ENCODE data around the gene ZNF423. TPM values are rescaled to one million over a fixed set of nuclear protein-coding genes. Genes with fewer than 3 reads are reported as not detected.

Gene ZNF423
- total RNA-seq, 2 experiments from 2014 or later, result not detected

- ChIA-PET CTCF (no interaction called here), POLR2A (no interaction called here)
Observed at GRCh38 chr16:49499414-49499785, 356.5 kb downstream of the ZNF423 start.

- POLR2A ChIA-PET, result no interaction called here
- CTCF ChIA-PET, result no interaction called here
Observed at GRCh38 chr16:49498666-49499413, 357.1 kb downstream of the ZNF423 start.

- POLR2A ChIA-PET, result no interaction called here
- CTCF ChIA-PET, result no interaction called here
Observed at GRCh38 chr16:49498264-49498663, 357.6 kb downstream of the ZNF423 start.

GRCh38 chr16:49497466-49497865 is 358.4 kb downstream of the ZNF423 start:
- ChIA-PET CTCF (no interaction called here), POLR2A (no interaction called here)

- ChIA-PET CTCF (no interaction called here), POLR2A (no interaction called here)
Observed at GRCh38 chr16:49496656-49497055, 359.3 kb downstream of the ZNF423 start.

GRCh38 chr16:49495596-49496355 is 360.1 kb downstream of the ZNF423 start:
- POLR2A ChIA-PET, result no interaction called here
- CTCF ChIA-PET, result no interaction called here

GRCh38 chr16:49494891-49495566 is 360.9 kb downstream of the ZNF423 start:
- ChIA-PET CTCF (no interaction called here), POLR2A (no interaction called here)

- CTCF ChIA-PET, result no interaction called here
- POLR2A ChIA-PET, result no interaction called here
Observed at GRCh38 chr16:49494474-49494873, 361.4 kb downstream of the ZNF423 start.

- ChIA-PET CTCF (no interaction called here), POLR2A (no interaction called here)
Observed at GRCh38 chr16:49493836-49494235, 362.1 kb downstream of the ZNF423 start.

- POLR2A ChIA-PET, result no interaction called here
- CTCF ChIA-PET, result interaction anchor here (0.8 to 1.0 kb wide), 2 partner anchors 22 to 96 kb away, joined by 3 to 5 read pairs; no protein-coding TSS in a partner anchor
Observed at GRCh38 chr16:49492896-49493626, 362.9 kb downstream of the ZNF423 start.

- ChIA-PET CTCF (interaction anchor here (0.7 to 1.0 kb wide), 4 partner anchors 20 to 106 kb away, joined by 3 to 5 read pairs (median 3); no protein-coding TSS in a partner anchor), POLR2A (no interaction called here)
Observed at GRCh38 chr16:49491771-49492761, 363.8 kb downstream of the ZNF423 start.

GRCh38 chr16:49491106-49491670 is 364.7 kb downstream of the ZNF423 start:
- ChIA-PET CTCF (interaction anchor here (0.7 kb wide), 1 partner anchor 21 kb away, joined by 3 read pairs; no protein-coding TSS in a partner anchor), POLR2A (no interaction called here)

GRCh38 chr16:49490321-49490705 is 365.6 kb downstream of the ZNF423 start:
- ChIA-PET CTCF (no interaction called here), POLR2A (no interaction called here)

GRCh38 chr16:49489686-49490320 is 366.1 kb downstream of the ZNF423 start:
- POLR2A ChIA-PET, result no interaction called here
- CTCF ChIA-PET, result no interaction called here

GRCh38 chr16:49488740-49489525 is 367.0 kb downstream of the ZNF423 start:
- ChIA-PET CTCF (no interaction called here), POLR2A (no interaction called here)

- ChIA-PET CTCF (no interaction called here), POLR2A (no interaction called here)
Observed at GRCh38 chr16:49488336-49488735, 367.6 kb downstream of the ZNF423 start.

- ChIA-PET CTCF (no interaction called here), POLR2A (no interaction called here)
Observed at GRCh38 chr16:49487746-49488145, 368.2 kb downstream of the ZNF423 start.

- ChIA-PET CTCF (no interaction called here), POLR2A (no interaction called here)
Observed at GRCh38 chr16:49486400-49486799, 369.5 kb downstream of the ZNF423 start.
